Activated CD8-positive, alpha-beta memory T cell treated with anti-CD3 and anti-CD28 coated beads for 1 hour (primary cell): ENCODE data around the gene PTPRC.
A peak's percentile ranks its signal among the peaks of the same experiment; 100 is the strongest.

ENCODE experiments used
- DNase-seq, 2 donors: peaks; one replicate each; pipeline ENCODE4 v3.0.0-alpha.2; 2020; ENCODE audit warnings: low read depth in 1 of 2; ENCODE audit errors: extremely low read depth in 1 of 2

Gene PTPRC

DNA sequence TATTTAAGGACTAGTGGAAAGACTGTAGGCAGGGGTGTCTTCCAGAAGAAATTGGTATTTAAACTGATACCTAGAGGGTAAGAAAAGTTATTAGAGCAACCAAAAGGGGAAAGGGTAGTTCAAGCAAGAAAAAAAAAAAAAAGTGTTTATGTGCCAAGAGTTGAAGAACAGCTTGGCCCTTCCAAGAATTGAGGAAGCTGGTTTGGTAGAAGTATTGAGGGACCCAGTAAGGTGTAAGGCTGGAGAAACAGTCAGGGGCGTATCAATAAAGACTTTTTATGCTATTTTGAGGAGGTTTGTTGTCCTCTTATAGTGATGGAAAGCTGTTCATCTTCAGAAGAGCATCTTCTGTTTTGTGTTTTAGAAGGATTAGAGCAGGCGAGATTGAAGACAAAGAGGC lies 108.3 kb downstream of the PTPRC start:
- DNase-seq, result no peak

DNA sequence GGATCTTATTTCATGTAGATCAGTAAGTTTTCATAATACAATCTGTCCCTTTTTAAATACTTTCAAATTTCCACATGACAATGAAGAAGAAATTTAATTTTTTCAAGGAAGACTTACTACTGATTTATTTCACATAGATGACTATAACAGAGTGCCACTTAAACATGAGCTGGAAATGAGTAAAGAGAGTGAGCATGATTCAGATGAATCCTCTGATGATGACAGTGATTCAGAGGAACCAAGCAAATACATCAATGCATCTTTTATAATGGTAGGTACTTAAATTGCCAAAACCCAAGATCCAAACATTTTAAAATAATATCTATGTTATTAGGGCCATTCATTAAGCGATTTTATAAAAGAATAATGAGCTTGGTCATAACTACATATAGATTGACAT lies 110.4 kb downstream of the PTPRC start:
- no peak for DNase-seq

DNA sequence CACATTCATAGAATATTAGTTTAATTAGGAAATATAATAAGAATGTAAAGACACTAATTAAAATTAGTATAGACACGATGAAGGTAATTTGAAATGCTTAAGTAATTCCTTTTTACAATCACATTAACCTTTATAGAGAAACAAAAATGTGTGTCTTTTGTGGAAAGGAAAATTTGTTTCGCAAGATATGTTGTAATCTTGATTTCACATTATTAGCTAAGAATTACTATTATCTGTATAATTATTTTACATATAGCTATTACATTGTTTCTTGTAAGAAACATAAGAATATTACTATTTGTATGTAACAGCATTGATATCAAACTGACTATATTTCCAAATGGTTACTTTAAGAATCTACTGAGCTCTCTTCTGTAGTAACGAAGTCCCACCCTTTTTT lies 111.2 kb downstream of the PTPRC start:
- no peak for DNase-seq

DNA sequence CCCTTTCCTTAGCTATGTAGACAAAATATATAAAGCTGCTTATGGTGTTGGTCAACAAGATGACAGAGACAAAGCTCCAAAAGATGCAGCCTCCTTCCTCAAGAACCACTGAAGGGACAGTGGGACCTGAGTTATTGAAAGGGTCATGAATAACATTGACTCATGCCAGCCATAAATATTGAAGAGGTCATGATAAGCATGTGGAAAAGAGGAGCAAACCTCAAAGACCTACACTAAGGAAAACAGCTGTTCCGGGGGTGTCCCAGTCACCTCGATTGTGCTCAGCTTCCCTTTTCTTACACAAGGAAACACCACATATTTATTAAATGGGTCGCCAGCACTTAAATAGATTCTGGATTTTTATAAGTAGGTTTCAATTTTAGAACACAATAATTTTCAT lies 112.9 kb downstream of the PTPRC start:
- DNase-seq, result no peak

DNA sequence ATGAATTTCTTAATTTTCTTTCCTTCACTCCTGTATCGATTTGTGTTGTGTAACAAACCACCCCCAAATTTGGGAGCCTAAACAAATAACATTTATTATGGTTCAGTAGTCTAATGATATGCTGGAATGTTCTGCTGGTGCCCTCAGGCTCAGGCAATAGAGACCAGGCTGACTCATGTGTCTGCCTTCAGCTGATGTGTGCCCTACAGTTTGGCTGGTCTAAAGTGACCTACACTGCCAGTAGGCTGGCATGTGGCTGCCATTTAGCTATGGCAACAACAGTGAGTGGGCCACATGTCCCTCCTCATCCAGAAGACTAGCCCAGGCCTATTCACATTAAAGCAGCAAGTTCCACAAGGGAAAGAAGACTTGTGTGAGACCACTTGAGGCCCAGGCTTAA lies 115.8 kb downstream of the PTPRC start:
- DNase-seq, result no peak

DNA sequence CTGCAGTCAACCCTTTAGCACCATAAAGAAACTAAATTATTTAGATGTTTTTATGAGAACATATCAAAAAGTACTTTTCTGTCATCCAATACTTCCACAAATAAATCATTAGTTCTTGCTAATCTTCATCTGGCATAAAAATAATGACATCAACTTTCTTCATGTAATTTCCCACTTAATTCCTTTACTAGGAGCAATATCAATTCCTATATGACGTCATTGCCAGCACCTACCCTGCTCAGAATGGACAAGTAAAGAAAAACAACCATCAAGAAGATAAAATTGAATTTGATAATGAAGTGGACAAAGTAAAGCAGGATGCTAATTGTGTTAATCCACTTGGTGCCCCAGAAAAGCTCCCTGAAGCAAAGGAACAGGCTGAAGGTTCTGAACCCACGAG lies 116.9 kb downstream of the PTPRC start:
- DNase-seq, result no peak

DNA sequence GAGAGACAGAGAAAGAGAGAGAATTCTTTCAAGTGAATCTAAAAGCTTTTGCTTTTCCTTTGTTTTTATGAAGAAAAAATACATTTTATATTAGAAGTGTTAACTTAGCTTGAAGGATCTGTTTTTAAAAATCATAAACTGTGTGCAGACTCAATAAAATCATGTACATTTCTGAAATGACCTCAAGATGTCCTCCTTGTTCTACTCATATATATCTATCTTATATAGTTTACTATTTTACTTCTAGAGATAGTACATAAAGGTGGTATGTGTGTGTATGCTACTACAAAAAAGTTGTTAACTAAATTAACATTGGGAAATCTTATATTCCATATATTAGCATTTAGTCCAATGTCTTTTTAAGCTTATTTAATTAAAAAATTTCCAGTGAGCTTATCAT lies 117.6 kb downstream of the PTPRC start:
- no peak for DNase-seq

DNA sequence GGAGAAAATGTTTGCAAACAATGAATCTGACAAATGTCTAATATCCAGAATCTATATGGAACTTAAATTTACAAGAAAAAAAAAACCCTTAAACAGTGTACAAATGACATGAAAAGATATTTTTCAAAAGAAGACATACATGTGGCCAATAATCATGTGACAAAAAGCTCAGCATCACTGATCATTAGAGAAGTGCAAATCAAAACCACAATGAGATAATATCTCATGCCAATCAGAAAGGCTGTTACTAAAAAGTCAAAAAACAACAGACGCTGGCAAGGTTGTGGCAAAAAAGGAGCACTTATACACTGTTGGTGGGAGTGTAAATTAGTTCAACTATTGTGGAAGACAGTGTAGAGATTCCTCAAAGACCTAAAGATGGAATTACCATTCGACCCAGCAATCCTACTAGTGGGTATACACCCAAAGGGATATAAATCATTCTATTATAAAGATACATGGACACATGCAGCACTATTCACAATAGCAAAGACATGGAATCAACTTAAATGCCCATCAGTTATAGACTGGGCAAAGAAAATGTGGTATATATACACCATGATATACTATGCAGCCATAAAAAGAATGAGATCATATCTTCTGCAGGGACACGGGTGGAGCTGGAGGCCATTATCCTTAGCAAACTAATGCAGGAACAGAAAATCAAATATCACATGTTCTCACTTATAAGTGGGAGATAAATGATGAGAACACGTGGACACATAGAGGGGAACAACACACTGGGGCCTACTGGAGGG lies 123.2 kb downstream of the PTPRC start:
- no peak for DNase-seq

DNA sequence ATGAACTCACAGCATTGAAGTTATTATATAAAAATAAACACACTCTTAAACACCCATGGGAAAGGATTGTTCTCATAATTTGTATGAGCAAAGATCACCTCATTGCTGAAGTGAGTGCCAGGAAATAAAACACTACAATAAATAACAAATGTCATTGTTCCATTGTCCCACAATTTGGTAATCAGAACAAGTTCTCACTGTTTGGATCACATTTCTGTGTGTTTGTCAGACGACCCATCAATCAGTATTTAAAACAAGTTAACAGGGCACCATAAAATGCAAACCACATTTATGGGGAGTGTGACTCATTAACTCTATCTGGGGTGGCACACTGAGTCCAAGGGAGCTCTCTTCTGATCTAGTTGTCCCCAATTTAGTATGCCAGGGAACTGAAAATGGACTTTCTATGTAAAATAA lies 124.5 kb downstream of the PTPRC start:
- no peak for DNase-seq

DNA sequence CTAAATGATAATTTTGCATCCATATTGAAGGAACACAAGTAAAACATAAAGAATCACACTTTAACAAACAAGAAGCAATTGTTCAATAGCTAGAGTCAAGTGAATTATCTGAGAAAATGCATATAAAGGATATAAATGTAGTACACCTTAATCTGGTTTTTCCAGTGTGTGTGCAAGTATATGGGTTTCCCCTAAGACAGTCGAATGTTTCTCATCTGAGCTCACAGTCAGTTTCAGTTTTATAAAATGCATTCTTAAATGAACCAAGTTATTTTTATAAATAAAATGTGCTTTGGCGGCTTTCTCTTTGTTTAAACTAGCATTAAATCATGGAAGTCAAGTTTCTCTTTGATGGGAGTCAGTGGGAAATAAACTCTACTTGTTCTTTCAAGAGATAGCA lies 125.9 kb downstream of the PTPRC start:
- no peak for DNase-seq

DNA sequence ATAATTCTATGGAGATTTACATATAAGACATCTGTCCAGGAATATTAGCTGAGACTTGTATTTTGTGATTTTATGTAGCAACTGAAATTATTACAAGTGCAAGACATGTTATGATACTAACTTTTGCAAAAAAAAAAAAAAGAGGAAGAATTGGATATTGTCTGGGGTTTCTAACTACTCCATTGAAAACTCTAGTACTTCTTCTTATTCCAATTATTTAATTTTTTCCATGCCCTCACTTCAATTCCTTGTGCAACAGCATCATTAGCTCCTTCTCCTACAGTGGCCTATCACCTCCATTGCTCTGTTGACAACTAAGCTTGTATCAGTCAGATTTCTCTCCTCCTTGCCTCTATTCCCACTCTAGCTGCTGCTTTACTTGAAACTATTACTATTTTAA lies 126.6 kb downstream of the PTPRC start:
- DNase-seq, result no peak

DNA sequence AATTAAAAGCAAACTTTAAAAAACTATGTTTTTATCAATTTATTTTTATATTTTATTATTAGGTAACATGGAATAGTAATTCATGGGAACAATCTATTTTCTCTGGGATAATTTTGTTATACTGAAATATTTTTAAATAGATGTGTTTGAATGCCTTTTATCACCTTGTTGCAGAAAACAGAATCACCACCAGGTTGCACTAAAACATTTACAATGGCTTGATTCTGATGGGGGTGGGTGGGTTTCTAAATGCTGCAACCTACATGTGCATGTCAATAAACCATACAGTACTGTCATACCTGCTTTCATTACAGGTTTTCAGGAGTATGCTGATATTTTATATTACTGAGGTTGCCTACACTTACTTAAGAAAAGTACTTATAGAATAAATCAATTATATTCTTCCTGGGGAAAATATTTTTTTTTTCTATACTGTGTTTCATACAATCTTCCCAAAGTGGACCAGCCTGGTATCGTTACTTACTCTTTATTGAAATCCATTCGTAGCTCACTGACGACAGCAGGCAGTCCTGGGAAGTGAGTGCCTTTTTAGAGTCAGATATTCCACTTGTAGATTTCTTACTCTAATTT lies 132.8 kb downstream of the PTPRC start:
- no peak for DNase-seq

DNA sequence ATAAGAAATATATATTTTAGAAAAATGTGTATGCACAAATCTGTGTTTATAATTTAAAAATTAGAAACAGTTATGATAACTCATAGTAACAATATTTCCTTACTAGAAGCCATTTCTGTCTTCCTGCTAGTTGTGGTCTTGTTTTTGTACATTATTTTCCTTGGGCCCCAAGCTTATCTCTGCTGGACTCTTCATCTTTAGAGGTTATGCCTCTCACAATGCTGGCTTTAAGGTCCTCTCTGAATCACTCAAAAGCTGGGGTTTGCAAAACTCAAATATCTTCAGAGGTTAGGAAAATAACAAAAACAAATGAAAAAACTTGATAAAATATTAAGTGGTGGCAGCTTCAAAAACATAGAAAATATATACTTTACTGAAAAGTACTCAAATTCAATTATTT lies 133.8 kb downstream of the PTPRC start:
- no peak for DNase-seq

DNA sequence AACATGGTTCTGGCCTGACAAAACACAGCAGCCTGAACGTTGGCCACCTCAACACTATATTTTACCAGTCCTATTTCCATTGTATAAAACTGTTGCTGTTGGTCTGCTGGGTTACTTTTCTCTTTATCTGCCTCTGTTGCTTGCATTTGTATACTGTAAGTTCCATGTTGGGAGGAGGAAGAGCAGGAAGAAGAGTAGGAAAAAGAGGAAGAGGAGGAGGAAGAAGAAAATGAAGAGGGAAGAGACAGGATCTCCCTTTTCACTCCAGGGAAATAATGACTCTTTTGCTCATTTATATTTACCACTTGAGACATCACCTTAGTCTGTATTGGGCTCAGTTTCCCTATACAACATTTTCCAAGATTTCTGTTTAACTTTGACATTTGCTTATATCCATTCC lies 134.2 kb downstream of the PTPRC start:
- DNase-seq, result no peak

DNA sequence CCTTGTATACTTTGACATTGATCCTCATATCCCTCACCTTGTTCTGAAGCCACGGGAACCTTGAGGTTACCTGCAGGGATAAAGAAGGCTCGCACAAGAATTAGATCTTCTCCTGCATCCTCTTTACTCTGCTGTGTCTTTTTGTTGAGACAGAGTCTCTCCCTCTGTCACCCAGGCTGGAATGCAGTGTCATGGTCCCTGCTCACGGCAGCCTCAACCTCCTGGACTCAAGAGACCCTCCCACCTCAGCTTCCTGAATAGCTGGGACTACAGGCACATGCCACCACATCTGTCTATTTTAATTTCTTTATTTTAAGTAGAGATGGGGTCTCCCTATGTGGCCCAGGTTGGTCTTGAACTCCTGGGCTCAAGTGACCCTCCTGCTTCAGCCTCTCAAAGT lies 134.7 kb downstream of the PTPRC start:
- DNase-seq, result no peak

DNA sequence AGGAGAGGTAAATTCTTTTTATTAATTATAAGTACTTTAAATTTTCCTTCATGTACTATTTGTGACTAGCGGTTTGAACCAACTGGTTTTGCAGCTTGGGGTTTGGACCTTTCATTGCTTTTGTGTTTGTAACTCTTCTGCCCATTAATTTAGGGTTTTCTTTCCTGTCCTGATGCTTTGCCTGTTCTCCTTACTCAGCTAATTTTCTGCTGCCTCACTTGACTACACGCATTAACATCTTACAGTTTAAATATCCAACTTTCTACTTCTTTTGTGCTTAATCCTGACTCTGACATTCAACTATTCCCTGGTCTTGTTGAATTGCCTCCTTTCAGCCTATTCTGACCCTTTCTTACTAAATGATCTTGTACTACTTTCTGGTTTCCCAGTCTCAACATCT lies 135.6 kb downstream of the PTPRC start:
- DNase-seq, result no peak

DNA sequence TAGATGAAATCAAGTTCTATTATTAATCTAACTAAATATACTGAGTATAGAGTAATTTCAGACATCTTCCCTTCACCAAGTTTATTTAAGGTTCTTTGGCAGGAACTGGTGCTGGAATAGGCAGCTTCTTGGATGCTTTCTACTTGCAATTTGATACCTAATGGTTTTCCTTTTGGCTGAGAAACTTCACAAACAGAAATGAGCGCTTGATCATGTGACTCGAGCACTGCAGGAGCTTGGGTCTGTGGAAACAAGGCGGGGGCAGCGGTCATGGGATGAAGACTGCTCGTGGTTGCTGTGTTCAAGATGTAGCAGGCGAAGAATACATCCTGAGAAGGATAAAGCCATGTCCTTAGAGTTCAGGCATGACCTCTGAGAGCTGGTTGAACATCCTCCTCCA lies 136.8 kb downstream of the PTPRC start:
- no peak for DNase-seq

DNA sequence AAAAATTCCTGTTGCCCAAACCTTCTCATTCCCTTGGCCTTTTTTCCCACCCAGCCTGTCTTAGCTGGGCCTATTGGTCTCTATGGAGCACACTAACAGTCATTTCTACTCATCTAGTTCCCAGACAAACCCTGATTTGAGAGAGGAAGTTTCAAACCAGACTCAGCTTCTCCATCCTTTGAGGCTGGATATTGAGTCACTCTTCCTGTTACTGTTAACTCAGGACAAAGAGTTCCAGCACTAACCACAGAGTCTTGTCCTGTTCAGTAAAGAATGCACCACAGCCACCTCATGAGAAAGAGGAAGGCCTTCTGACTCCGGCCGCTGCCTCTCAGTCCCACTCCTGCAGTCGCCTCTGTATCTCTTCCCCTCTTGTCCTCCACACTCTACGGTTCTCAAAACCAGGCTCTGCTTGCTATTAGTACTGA lies 137.8 kb downstream of the PTPRC start:
- DNase-seq, result no peak

DNA sequence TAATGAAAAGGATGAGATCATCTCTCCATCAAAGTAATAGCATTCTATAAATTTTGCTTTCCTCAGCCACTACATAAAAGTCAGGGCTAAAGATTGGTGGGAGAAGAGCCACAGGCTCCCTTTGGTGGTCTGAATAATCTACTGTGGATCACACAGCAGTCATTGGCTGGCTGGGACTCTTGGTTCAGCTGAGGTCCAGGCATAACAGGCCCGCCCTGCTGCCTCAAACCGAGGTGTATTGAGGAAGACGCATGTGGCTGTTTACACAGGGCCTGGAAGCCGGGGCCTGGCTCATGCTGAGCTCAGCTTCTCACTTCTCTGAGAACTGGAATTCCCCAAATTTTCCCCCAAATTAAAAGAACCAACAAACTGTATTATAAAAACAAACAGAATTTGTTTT lies 139.2 kb downstream of the PTPRC start:
- no peak for DNase-seq

DNA sequence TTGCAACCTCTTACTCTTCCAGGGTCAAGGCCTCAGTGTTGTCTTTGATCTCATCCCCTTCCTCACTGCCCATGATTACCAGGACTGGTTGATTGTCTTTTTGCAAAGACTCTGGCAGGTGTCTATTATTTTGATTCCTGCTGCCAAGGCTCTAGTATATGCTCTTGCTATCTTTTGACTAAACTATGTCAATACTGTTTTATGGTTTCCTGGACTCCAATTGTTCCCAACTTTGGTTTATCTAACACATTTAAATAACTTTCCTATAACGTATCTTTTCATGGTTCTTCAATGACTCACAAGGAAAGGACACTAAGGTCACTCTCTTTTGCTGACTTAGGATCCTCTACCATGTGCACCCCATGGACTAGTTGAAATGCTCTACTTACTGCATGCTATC lies 141.5 kb downstream of the PTPRC start:
- DNase-seq, result no peak

DNA sequence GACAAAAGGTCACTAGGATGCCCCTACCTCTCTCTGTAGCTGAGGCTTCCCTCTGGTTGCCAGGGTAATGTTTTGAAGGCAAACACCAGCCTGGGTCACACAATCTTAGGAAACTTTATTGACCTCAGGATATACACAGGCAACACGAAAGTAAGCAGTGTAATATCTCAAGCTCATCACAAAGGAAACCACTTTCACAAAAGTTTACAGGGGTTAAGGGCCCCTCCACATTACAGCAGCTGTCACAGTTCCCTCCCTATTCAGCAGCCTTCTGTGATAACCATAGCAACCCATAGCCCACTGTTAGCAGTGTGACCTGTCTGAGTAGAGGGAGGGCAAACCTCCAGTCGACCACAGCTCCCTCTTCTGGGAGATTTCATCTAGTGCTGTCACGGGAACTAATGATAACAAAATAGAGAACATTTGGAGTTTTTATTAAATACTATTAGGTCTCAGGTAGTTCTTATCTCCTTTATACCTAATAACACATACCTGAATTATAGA lies 149.8 kb downstream of the PTPRC start:
- peak in 1 of 2 donors; percentile 2 for DNase-seq

DNA sequence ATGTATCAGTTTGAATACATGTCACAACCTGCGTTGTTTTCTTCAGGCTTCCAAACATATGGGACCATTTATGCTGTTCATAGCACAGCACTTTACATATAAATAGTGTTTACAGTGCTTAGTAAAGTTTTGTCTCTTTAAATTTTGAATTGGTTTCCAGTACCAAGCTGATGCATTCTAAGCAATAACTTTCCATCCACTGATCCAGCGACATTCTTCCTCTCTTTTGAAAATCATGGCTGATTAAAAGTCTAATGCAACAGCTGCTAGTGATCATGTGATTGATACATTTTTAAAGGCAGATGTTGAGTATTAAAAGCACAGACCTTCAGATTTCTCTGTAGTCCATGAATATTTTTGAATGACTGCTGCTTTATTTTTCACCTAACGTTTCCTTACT lies 154.9 kb downstream of the PTPRC start:
- DNase-seq, result no peak

DNA sequence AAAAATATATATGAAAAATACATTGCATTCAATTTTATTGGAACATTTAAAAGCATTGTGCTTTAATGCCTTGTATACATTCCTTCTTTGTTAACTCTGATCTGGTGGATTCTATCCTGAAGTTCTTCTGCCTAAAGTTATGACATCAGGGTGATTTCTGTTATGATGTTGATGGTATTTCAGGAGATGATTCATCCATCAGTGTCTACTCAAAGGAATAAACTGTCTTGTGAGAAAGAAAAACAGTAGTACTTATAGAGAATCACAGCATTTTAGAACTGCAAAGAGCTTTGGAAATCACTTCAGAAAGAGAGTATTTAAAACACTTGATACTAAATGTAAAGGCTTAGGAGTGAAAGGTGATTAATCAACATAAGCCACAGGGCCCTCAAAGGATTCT lies 155.7 kb downstream of the PTPRC start:
- no peak for DNase-seq
